GM19035 (cell line): ENCODE data around the gene SELENOK.

Experiments
- ATAC-seq: cut with Tn5 transposase; IDR thresholded peaks from one replicate; pipeline ENCODE4 v1.9.1; 2021; ENCODE audit not compliant: unreplicated experiment

Gene SELENOK

GRCh38 chr3:53843195-53844177 lies 48.2 kb downstream of the SELENOK start:
- no peak for ATAC-seq

- ATAC-seq, result no peak
Measured at GRCh38 chr3:53842436-53843194, 49.0 kb downstream of the SELENOK start.

- ATAC-seq, result no peak
Measured at GRCh38 chr3:53841296-53841695, 50.4 kb downstream of the SELENOK start.

GRCh38 chr3:53837331-53837730 lies 54.3 kb downstream of the SELENOK start:
- no peak for ATAC-seq

- ATAC-seq, result no peak
Measured at GRCh38 chr3:53836084-53836872, 55.4 kb downstream of the SELENOK start.

- no peak for ATAC-seq
Measured at GRCh38 chr3:53835257-53835656, 56.4 kb downstream of the SELENOK start.

- no peak for ATAC-seq
Measured at GRCh38 chr3:53834429-53835095, 57.1 kb downstream of the SELENOK start.
